OCI-LY7 (cell line): ENCODE data around the gene GEN1. TPM values are rescaled to one million over a fixed set of nuclear protein-coding genes. Genes with fewer than 3 reads are reported as not detected.

ENCODE experiments used
- BruUV-seq: library from RNA; stranded (reverse); fragments of 400-500 nt; replicated peaks from 2 replicates; lab custom pipeline; 2021; lab: Mats Ljungman, UMichigan
- CTCF ChIA-PET: fragments of 300-600 bp; sonication (Branson Sonifier 250); formaldehyde crosslinking; loops from one replicate; lab custom pipeline; 2022; ENCODE audit warnings: antibody characterized with exemption; ENCODE audit not compliant: unreplicated experiment; lab: Charles Lee
- POLR2A ChIA-PET: fragments of 300-600 bp; sonication (Branson Sonifier 250); formaldehyde crosslinking; loops from one replicate; lab custom pipeline; 2022; ENCODE audit warnings: antibody characterized with exemption; lab: Charles Lee
- DNase-seq: peaks from one replicate; pipeline ENCODE4 v3.0.0-alpha.2; 2015; ENCODE audit warnings: low spot score
- H2AFZ ChIP-seq: fragments of 200-600 bp; sonication (generic), shearing (Covaris generic); 2 replicates; pipeline ENCODE4 v1.6.1; 2014; ENCODE audit warnings: mild to moderate bottlenecking, antibody characterized with exemption, low read length, moderate library complexity
- H3K27ac ChIP-seq: fragments of 200-600 bp; sonication (generic); 2 replicates; pipeline ENCODE4 v1.5.1; 2014; ENCODE audit warnings: mixed run types, low read depth, mild to moderate bottlenecking, moderate library complexity, low read length, inconsistent platforms; ENCODE audit not compliant: poor library complexity, severe bottlenecking
- H3K36me3 ChIP-seq: fragments of 200-600 bp; sonication (generic); 2 replicates; pipeline ENCODE4 v1.6.1; 2014; ENCODE audit warnings: mild to moderate bottlenecking, antibody characterized with exemption, low read length, moderate library complexity, mixed read lengths; ENCODE audit not compliant: insufficient read depth
- H3K4me1 ChIP-seq: fragments of 200-600 bp; sonication (generic); 2 replicates; pipeline ENCODE4 v1.5.1; 2014; ENCODE audit warnings: mild to moderate bottlenecking, low read length; ENCODE audit not compliant: insufficient read depth, poor library complexity, severe bottlenecking
- H3K4me2 ChIP-seq: fragments of 200-600 bp; sonication (generic); 2 replicates; pipeline ENCODE4 v1.6.1; 2014; ENCODE audit warnings: mild to moderate bottlenecking, low read length
- H3K4me3 ChIP-seq: fragments of 200-600 bp; sonication (generic); 2 replicates; pipeline ENCODE4 v1.5.1; 2014; ENCODE audit warnings: mild to moderate bottlenecking, low read depth, low read length; ENCODE audit not compliant: poor library complexity, severe bottlenecking
- H3K79me2 ChIP-seq: fragments of 200-600 bp; sonication (generic); 2 replicates; pipeline ENCODE4 v1.6.1; 2016; ENCODE audit warnings: low read depth, mild to moderate bottlenecking, low read length, moderate library complexity, mixed read lengths; ENCODE audit not compliant: insufficient read depth
- H3K9me2 ChIP-seq: fragments of 200-600 bp; sonication (generic); 2 replicates; pipeline ENCODE4 v1.6.1; 2016; ENCODE audit warnings: mild to moderate bottlenecking, low read length, mixed read lengths; ENCODE audit not compliant: insufficient read depth
- H3K9me3 ChIP-seq: fragments of 200-600 bp; sonication (generic); 2 replicates; pipeline ENCODE4 v1.6.1; 2014; ENCODE audit warnings: mild to moderate bottlenecking, mixed run types, low read length, mixed read lengths
- H4K20me1 ChIP-seq: fragments of 200-600 bp; sonication (generic); 2 replicates; pipeline ENCODE4 v1.6.1; 2014; ENCODE audit warnings: mild to moderate bottlenecking, antibody characterized with exemption, low read length, moderate library complexity, mixed read lengths; ENCODE audit not compliant: insufficient read depth
- CTCF ChIP-seq: fragments of 200-600 bp; sonication (generic); conservative IDR thresholded peaks from 2 replicates; pipeline ENCODE4 v1.5.1; 2014; ENCODE audit warnings: mild to moderate bottlenecking, antibody characterized with exemption, low read length, moderate library complexity, mixed read lengths
- EZH2phosphoT487 ChIP-seq: fragments of 200-600 bp; sonication (generic); IDR thresholded peaks from 2 replicates; pipeline ENCODE4 v1.6.1; 2018; ENCODE audit warnings: low read depth, borderline replicate concordance, mild to moderate bottlenecking, mixed run types, antibody characterized with exemption, low read length, moderate library complexity, mixed read lengths
- intact Hi-C: fragments of 100-400 bp; cut with micrococcal nuclease; formaldehyde crosslinking; loops from one replicate; pipeline ENCODE4 v1.10.0; 2022; ENCODE audit not compliant: unreplicated experiment
- total RNA-seq, 2 experiments: library from RNA; depleted of rRNA in 1 of 2; stranded (reverse); fragments of >200 nt in 1 of 2; shearing (Covaris generic) in 1 of 2; gene quantifications; 2 replicates each; pipeline ENCODE4 v1.2.3, GENCODE V29; 2014 to 2022

GEN1 gene
- total RNA-seq, 2 experiments from 2014 or later, result 52.5 to 112 TPM

- H3K36me3 ChIP-seq, result no peaks in the 10 kb centered on the region
- H3K79me2 ChIP-seq, result no peaks in the 10 kb centered on the region
- ChIA-PET CTCF (no interaction called here), POLR2A (interaction anchor here (0.7 to 1.1 kb wide), 2 partner anchors 9 to 13 kb away, joined by 3 read pairs; no protein-coding TSS in a partner anchor)
- intact Hi-C loops, result no loop called here
- no peaks in the 10 kb centered on the region for H3K9me2 ChIP-seq
- H4K20me1 ChIP-seq, result no peaks in the 10 kb centered on the region
- BruUV-seq, result no TSS peak
- H3K27ac ChIP-seq, result no peak overlapping the region
- no peak for DNase-seq
- no peak overlapping the region for H3K4me2 ChIP-seq
- no peaks in the 10 kb centered on the region for H3K9me3 ChIP-seq
- peaks cover 14% of the 10 kb centered on the region for H3K4me1 ChIP-seq
- TF ChIP-seq EZH2phosphoT487 (no peak), CTCF (no peak)
- H3K4me3 ChIP-seq, result no peak overlapping the region
- no peak overlapping the region for H2AFZ ChIP-seq
These were observed 44.4 kb downstream of the GEN1 start for GRCh38 chr2:17798338-17798737.

GRCh38 chr2:17799301-17800120, 45.6 kb downstream of the GEN1 start:
- TF ChIP-seq CTCF (no peak), EZH2phosphoT487 (no peak)
- CTCF ChIA-PET, result interaction anchor here (0.5 kb wide), 1 partner anchor 46 kb away, joined by 3 read pairs; the partner anchor contains the start of genes GEN1 and SMC6
- no peak overlapping the region for H2AFZ ChIP-seq
- H3K27ac ChIP-seq, result no peak overlapping the region
- no peak overlapping the region for H3K4me2 ChIP-seq
- H4K20me1 ChIP-seq, result no peaks in the 10 kb centered on the region
- H3K4me3 ChIP-seq, result no peak overlapping the region
- H3K9me2 ChIP-seq, result no peaks in the 10 kb centered on the region
- H3K9me3 ChIP-seq, result no peaks in the 10 kb centered on the region
- no peaks in the 10 kb centered on the region for H3K36me3 ChIP-seq
- peaks cover 25% of the 10 kb centered on the region for H3K4me1 ChIP-seq
- H3K79me2 ChIP-seq, result no peaks in the 10 kb centered on the region
- no peak for DNase-seq
- no TSS peak for BruUV-seq
- intact Hi-C loops, result no loop called here
- POLR2A ChIA-PET, result interaction anchor here (1.0 kb wide), 1 partner anchor 12 kb away, joined by 4 read pairs; no protein-coding TSS in a partner anchor

GRCh38 chr2:17800219-17800618, 46.3 kb downstream of the GEN1 start:
- H3K4me1 ChIP-seq, result peaks cover 32% of the 10 kb centered on the region
- no peak overlapping the region for H3K27ac ChIP-seq
- no peak overlapping the region for H3K4me3 ChIP-seq
- no peaks in the 10 kb centered on the region for H3K9me2 ChIP-seq
- TF ChIP-seq EZH2phosphoT487, result no peak
- H2AFZ ChIP-seq, result no peak overlapping the region
- no peaks in the 10 kb centered on the region for H3K36me3 ChIP-seq
- no peak overlapping the region for H3K4me2 ChIP-seq
- intact Hi-C loops, result no loop called here
- no peak for DNase-seq
- H3K9me3 ChIP-seq, result no peaks in the 10 kb centered on the region
- BruUV-seq, result no TSS peak
- ChIA-PET CTCF (no interaction called here), POLR2A (interaction anchor here (1.0 kb wide), 1 partner anchor 12 kb away, joined by 4 read pairs; no protein-coding TSS in a partner anchor)
- H3K79me2 ChIP-seq, result no peaks in the 10 kb centered on the region
- no peaks in the 10 kb centered on the region for H4K20me1 ChIP-seq
